Measurements from ENCODE around the gene PEPD.
A peak's percentile ranks its signal among the peaks of the same experiment; 100 is the strongest.
"Not testable (repeated sequence)": the region's sequence is repeated elsewhere in the genome, so short reads cannot be mapped to it uniquely, and the experiment has no call there.

Gene PEPD

DNA sequence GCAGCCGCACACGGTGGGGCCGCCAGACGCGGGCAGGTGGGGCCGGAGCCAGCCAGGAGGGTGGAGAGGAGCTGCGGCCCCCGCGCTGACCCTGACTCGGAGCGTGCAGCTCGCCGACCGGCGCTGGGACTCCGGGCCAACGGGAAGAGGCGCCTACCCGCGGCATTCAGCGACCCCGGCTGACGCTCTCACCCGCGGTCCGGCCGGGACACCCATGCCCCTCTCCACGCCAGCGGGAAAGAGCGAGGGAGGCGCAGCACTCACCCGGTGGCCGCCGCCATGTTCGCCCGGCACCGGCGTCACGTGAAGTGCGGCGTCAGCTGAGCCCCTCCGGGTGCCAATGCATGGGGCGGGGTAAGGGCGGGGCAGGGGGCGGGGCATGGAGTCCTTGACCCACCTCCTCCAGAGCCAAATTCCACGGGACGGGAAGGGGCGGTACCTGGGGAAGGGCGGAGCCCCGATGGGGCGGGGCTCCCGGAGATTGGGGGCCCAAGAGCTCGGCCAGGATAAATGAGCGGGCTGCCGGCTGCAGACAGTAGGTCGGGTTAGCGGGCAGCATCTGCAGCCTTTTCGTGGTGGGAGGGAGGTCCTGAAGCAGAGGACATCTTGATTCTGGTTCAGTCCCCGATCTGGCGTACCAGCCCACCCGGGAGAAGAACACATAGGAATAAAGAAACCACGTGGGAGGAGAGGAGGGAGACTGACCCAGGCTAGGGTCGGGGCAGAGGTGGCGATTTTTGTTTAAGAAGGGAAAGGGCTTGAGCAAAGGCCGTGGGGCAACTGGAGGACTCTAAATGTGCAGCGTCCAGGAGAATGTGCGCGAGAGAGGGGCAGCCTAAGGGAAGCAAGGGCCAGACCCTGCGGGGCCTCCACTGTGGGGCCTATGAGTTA lies at the start of gene PEPD:
Gene PEPD (minus strand): TSS at position 312 of the 891 bp plus-strand sequence. CDS start 31 bp downstream, at position 281.
- DNase-seq, result peak; percentile 82 to 89

DNA sequence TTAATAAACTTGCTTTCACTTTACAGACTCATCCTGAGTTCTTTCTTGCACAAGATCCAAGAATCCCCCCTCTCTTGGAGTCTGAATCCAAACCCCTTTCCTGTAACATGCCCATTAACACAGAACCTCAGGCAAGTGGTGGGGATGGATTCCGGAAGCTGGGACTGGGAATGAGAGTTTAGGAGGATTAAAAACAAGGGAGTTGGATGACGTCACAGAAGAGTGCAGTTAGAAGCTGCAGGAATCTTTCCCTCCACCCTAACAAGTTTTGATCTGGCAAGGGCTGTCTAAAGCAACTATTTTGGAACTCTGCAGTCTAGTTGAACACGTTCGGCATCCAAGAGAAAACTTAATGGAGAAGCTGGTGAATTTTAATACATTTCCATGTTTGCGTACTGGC lies 48.2 kb upstream of the PEPD start:
- no peak for DNase-seq

- DNase-seq, result no peak
These were observed 47.1 kb upstream of the PEPD start for GRCh38 chr19:33568706-33569105.

DNA sequence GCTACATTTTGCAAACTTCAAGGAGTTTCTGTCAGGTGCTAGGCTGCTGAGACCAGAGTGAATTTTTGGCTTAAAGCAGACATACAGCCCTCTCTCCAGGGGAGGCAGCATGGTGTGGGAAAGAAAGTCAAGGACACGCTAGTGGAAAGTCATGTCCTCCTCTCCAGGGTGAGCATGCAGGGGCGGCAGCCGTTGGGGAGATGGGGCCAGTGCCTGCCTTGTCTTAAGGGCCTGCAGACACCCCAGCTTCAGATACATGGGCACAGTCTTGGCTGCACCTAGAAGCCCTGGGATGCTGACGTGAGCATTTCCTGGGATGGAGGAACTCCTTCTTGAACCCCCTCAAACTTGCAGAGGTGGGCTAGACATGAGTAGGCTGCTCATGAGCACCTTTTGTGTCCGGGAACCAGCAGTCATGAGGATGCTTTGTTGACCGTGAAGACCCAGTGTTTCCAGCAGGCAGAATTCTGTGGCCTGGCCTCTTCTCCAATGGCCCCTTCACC lies 43.3 kb upstream of the PEPD start:
- no peak for DNase-seq

GRCh38 chr19:33562636-33563035 lies 41.0 kb upstream of the PEPD start:
- DNase-seq, result no peak

- DNase-seq, result not testable (repeated sequence)
These were observed 40.1 kb upstream of the PEPD start for GRCh38 chr19:33561666-33562065.

GRCh38 chr19:33561261-33561660 lies 39.7 kb upstream of the PEPD start:
- DNase-seq, result no peak

GRCh38 chr19:33559996-33560395 lies 38.4 kb upstream of the PEPD start:
- no peak for DNase-seq

DNA sequence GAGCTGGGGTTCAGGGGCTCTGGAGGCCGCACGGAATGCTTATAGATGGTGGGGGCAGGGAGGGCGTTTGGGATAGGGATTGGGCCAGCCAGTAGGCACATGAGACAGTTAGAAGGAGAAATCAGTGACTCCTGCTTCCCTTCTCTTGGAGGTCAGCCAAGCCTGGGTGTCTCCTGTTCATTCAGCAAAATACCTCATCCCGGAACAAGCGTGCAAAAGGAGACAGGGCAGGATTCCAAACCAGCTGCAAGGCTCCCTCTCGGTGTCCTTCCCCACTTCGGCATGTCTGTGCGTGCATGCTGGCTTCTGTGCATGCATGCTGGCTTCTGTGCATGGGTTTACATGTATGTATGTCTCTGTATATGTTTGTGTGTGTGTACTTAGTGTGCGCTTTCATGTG lies 37.3 kb upstream of the PEPD start:
- no peak for DNase-seq

DNA sequence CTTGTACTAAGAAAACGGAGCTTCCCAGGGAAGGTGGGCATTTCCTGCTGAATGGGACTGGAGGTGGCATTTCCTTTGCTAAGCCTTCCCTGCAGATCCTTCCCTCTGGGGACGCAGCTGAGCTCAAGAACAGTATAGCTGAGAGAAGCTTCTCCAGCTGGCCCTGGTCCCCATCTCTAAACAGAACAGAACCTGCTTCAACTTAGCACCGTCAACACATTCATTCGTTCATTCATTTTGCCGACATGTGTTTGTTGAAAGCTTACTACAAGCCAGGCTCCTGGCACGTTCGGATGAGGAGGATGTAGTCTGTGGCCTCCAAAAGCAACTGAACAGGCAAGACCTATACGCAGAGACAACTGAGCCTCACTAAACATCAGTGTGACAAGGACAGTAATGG lies 36.6 kb upstream of the PEPD start:
- DNase-seq, result no peak

GRCh38 chr19:33557720-33558119 lies 36.1 kb upstream of the PEPD start:
- no peak for DNase-seq

DNA sequence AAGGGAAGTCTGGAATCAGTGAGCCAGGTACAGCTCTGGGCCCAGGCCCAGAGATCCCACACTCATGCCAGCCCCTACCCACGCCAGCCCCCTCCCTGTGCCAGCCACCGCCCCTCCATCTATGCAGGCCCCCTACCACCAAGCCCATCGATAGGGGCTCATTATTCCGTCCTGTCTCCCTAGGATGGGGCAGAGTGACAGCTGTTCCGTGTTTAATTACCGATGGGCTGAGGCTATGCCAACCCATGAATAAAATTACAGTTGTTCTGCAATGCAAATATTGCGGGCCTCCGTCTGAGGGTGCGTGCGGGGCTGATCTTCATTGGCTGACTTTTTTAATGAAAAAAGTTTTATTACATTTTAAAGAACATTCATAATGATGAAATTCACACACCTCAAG lies 35.6 kb upstream of the PEPD start:
- DNase-seq, result no peak

GRCh38 chr19:33556261-33556660 lies 34.7 kb upstream of the PEPD start:
- DNase-seq, result no peak

DNA sequence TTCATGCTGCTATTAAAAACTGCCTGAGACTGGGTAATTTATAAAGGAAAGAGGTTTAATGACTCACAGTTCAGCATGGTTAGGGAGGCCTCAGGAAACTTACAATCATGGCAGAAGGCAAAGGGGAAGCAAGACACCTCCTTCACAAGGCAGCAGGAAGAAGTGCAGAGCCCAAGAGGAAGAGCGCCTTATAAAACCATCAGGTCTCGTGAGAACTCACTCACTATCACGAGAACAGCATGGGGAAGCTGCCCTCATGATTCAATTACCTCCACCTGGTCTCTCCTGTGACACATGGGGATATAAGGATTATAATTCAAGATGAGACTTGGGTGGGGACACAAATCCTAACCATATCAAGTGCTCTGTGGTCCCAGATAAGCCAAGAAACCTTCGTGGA lies 34.1 kb upstream of the PEPD start:
- not testable (repeated sequence) for DNase-seq

DNA sequence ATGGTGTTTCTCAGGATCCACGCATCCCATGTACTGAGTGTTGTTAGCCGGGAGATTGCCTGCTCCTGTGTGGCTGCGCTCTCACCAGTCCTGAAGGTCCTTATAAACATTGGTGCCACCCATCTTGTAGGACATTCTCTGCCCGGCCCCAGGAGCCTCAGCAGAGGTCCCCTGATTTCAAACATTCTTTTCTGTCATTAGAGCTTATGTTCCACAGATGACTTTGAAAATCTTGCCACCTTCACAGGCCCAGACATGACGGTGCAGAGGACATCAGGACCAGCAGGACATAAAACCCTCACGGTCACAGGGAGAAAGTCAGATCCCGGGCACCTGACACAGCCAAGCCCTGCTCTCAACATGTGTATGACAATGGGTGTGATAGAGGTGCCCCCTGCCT lies 33.2 kb upstream of the PEPD start:
- no peak for DNase-seq

DNA sequence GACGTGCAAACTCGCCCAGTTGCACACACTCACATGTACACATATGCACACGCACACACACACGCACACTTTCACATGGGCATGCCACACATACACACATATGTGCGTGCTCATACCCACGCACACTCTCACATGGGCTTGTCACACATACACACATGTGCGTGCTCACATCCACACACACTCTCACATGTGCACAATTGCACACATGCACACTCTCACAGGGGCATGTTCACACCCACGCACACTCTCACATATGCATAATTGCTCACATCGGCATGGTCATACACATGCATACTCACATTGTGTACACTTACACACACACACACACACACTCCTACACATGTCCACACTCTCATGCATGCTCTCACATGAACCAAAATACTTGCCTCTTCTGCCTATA lies 32.8 kb upstream of the PEPD start:
- DNase-seq, result no peak

- DNase-seq, result no peak
These were observed 32.1 kb upstream of the PEPD start for GRCh38 chr19:33553530-33554310.

DNA sequence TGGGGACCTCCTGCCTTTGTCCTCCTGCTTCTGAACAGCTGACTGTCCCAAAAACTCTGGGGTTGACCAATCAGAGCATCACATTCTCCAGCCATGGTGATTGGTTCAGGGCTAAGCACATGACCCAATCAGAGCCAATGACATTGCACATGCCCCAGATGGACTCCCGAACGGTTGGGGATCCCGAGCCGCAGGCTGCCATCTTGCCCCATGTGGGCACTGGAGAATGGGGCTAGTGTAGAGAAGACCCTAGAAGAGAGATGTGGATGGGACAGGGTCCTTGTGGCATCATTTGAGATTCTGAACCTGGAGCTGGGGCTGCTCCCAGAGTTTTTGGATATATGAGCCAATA lies 31.3 kb upstream of the PEPD start:
- DNase-seq, result no peak

- no peak for DNase-seq
These were observed 30.8 kb upstream of the PEPD start for GRCh38 chr19:33552191-33552927.

DNA sequence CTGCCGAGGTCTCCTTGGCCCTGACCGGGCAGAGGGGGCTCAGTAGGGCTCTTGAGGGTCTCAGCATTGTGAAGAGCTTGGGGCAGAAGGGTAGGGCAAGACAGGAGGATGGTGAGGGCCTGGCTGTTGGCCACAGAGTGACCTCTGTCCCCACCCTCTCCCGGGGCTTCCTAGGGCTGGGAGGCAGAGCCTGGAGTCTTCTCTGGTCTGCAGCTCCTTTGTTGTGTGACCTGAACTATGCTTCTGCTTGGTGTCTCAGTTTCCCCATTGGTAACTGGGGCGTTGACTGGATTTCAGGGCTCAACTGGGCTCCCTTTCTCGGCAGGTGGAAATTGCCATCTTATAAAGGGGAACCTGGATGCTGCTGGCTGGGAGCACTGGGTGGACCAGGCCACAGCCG lies 30.1 kb upstream of the PEPD start:
- no peak for DNase-seq

DNA sequence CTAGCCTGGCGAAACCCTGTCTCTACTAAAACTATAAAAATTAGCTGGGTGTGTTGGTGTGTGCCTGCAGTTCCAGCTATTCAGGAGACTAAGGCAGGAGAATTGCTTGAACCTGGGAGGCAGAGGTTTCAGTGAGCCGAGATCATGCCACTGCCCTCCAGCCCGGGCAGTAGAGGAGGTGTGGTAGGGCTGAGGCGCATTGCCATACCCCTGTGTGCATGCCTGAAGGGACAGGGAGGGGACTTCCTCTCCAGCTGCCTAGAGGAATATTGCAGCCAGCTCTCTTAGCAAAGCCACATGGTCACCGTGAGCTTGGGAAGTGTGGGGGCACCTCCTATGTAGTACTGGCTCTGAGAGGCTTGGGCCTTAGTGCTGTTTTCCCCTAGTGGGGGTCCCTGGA lies 29.2 kb upstream of the PEPD start:
- no peak for DNase-seq

DNA sequence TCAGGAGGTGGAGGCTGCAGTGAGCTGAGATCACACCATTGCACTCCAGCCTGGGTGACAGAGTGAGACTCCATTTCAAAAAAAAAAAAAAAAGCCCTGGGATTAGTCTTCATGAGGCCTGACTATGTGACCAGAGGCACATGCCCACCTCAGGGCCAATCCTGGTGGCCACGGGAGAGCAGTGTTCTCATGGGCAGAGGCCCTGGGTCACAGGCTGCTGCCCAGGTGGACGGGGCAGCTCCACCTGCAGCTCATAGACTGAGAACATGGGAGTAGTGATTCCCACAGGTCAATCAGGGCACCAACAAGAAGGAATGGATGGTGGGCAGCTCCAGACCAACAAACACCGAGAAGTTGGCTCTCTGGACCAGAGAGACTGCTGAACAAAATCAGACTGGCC lies 26.1 kb upstream of the PEPD start:
- no peak for DNase-seq

DNA sequence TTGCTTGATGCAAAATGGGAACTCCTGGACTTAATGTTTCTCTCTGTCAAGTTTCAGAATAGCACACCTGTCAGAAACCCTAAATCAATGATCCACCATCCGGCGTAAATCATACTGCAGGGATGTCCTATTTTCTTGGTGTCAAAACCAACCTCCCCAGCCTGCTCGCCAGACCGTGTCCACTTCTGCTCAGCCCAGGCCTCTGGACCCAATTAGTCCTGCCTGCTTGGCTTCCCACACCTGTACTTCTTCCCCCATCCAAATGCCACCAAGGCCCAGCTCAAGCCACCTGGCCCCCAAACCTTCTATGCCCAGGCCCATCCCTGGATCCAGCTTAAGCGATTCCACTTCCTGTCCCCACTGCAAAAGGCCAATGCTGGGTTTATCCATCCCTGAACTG lies 25.1 kb upstream of the PEPD start:
- DNase-seq, result no peak
